Smooth muscle cell (in vitro differentiated cells): ENCODE data around the gene RASGEF1C. TPM values are rescaled to one million over a fixed set of nuclear protein-coding genes. Genes with fewer than 3 reads are reported as not detected.

ENCODE experiments used
- polyA plus RNA-seq: library from polyadenylated mRNA; unstranded; fragments of >200 nt; fragmentation: Nextera tagmentation; extraction: Ambion mirVana; gene quantifications from 2 replicates; pipeline ENCODE4 v1.2.1, GENCODE V29; 2016
- total RNA-seq: library from RNA; depleted of rRNA; stranded (reverse); fragments of >200 nt; gene quantifications from 2 replicates; pipeline ENCODE4 v1.2.3, GENCODE V29; 2014

The RASGEF1C gene
- total and polyA plus RNA-seq, 2 experiments from 2014 or later, result 0.14 TPM; not detected in 1

Other genes starting within 250 kb of the RASGEF1C start
- gene RNF130, start 137.5 kb downstream of the RASGEF1C start, total RNA-seq, result 32.4 and 43.8 TPM in 2 replicates
- gene RNF130, start 137.5 kb downstream of the RASGEF1C start, polyA plus RNA-seq, result 32.1 and 37.5 TPM in 2 replicates
- 40.9 and 43.4 TPM in 2 replicates for gene MAPK9, start 82.9 kb upstream of the RASGEF1C start, total RNA-seq
- gene MAPK9, start 82.9 kb upstream of the RASGEF1C start, polyA plus RNA-seq, result 34.8 and 36.0 TPM in 2 replicates
- gene GFPT2, start 144.1 kb upstream of the RASGEF1C start, total RNA-seq, result 137 and 168 TPM in 2 replicates
- 163 and 243 TPM in 2 replicates for gene GFPT2, start 144.1 kb upstream of the RASGEF1C start, polyA plus RNA-seq